HepG2 (cell line): Measurements from ENCODE around the gene HSDL1. TPM values are rescaled to one million over a fixed set of nuclear protein-coding genes. Genes with fewer than 3 reads are reported as not detected.

Experiments
- ATF1 ChIP-seq: IDR thresholded peaks from 2 replicates; pipeline ENCODE4 v1.6.1; 2016; ENCODE audit warnings: mild to moderate bottlenecking, control low read depth
- ELF3 ChIP-seq: IDR thresholded peaks from 2 replicates; pipeline ENCODE4 v1.6.1; 2016; ENCODE audit warnings: missing genetic modification reagents, missing compliant biosample characterization
- FOXJ3 ChIP-seq: sonication (generic); formaldehyde crosslinking; IDR thresholded peaks from 2 replicates; pipeline ENCODE4 v1.4.0; 2020; ENCODE audit warnings: missing genetic modification reagents, mild to moderate bottlenecking, borderline replicate concordance
- GTF3A ChIP-seq: sonication (generic); formaldehyde crosslinking; conservative IDR thresholded peaks from 2 replicates; pipeline ENCODE4 v1.4.0; 2020; ENCODE audit warnings: mild to moderate bottlenecking, missing genetic modification reagents
- IRX3 ChIP-seq: sonication (generic); formaldehyde crosslinking; IDR thresholded peaks from 2 replicates; pipeline ENCODE4 v1.8.1; 2023; ENCODE audit warnings: mild to moderate bottlenecking, low read depth, missing genetic modification reagents, borderline replicate concordance
- KDM1A ChIP-seq: IDR thresholded peaks from 2 replicates; pipeline ENCODE4 v1.6.1; 2016; ENCODE audit warnings: missing compliant biosample characterization
- MZF1 ChIP-seq: sonication (generic); formaldehyde crosslinking; IDR thresholded peaks from 2 replicates; pipeline ENCODE4 v1.8.1; 2023; ENCODE audit warnings: mild to moderate bottlenecking, missing genetic modification reagents, borderline replicate concordance
- NCOA1 ChIP-seq: sonication (generic); formaldehyde crosslinking; IDR thresholded peaks from 2 replicates; pipeline ENCODE4 v1.9.0; 2021; ENCODE audit warnings: missing genetic modification reagents
- PHF20 ChIP-seq: sonication (generic); formaldehyde crosslinking; IDR thresholded peaks from 2 replicates; pipeline ENCODE4 v1.5.0; 2020; ENCODE audit warnings: mild to moderate bottlenecking, missing genetic modification reagents
- PRPF4 ChIP-seq: fragments of 200-400 bp; formaldehyde crosslinking; IDR thresholded peaks from 2 replicates; pipeline ENCODE4 v1.6.1; 2016; ENCODE audit warnings: low read length, low read depth; ENCODE audit not compliant: poor library complexity, severe bottlenecking
- ZBTB1 ChIP-seq: sonication (generic); formaldehyde crosslinking; IDR thresholded peaks from 2 replicates; pipeline ENCODE4 v1.4.0; 2020; ENCODE audit warnings: missing genetic modification reagents, borderline replicate concordance
- ZFAT ChIP-seq: sonication (generic); formaldehyde crosslinking; conservative IDR thresholded peaks from 2 replicates; pipeline ENCODE4 v1.8.1; 2023; ENCODE audit warnings: missing genetic modification reagents, inconsistent platforms
- ZFY ChIP-seq: sonication (generic); formaldehyde crosslinking; IDR thresholded peaks from 2 replicates; pipeline ENCODE4 v1.4.0; 2020; ENCODE audit warnings: missing genetic modification reagents
- ZNF264 ChIP-seq: sonication (generic); formaldehyde crosslinking; IDR thresholded peaks from 2 replicates; pipeline ENCODE4 v1.4.0; 2020; ENCODE audit warnings: missing genetic modification reagents
- ZNF724P ChIP-seq: sonication (generic); formaldehyde crosslinking; IDR thresholded peaks from 2 replicates; pipeline ENCODE4 v1.8.0; 2022; ENCODE audit warnings: missing genetic modification reagents, borderline replicate concordance
- polyA plus RNA-seq, 8 experiments: library from polyadenylated mRNA; depleted of rRNA in 3 of 8; stranded (reverse) in 7 of 8; unstranded in 1 of 8; fragments of >200 nt; fragmentation: Illumina TruSeq in 4 of 8; extraction: Trizol in 4 of 8; gene quantifications; 2 replicates each; pipeline versions ENCODE4 v1.2.1 to v1.2.3, GENCODE V29; 2011 to 2016; ENCODE audit warnings: low read depth in 4 of 8, missing spikeins in 1 of 8, mixed read lengths in 1 of 8; ENCODE audit not compliant: insufficient read depth in 1 of 8
- total RNA-seq, 5 experiments: library from RNA; depleted of rRNA; stranded (reverse); fragments of >200 nt; fragmentation: Illumina TruSeq; extraction: Trizol; gene quantifications; 2 replicates each; pipeline ENCODE4 v1.2.3, GENCODE V29; 2016; ENCODE audit warnings: low read depth in 1 of 5
- TF ChIP-seq, protein P1 (sequence below): sonication (generic); formaldehyde crosslinking; IDR thresholded peaks from 2 replicates; pipeline ENCODE4 v1.5.0; 2020; ENCODE audit warnings: mild to moderate bottlenecking, missing genetic modification reagents
- TF ChIP-seq, protein P2 (sequence below): sonication (generic); formaldehyde crosslinking; conservative IDR thresholded peaks from 2 replicates; pipeline ENCODE4 v1.8.0; 2022; ENCODE audit warnings: mild to moderate bottlenecking, moderate library complexity, missing genetic modification reagents
- TF ChIP-seq, protein P3 (sequence below): sonication (generic); formaldehyde crosslinking; IDR thresholded peaks from 2 replicates; pipeline ENCODE4 v1.9.0; 2022; ENCODE audit warnings: low read depth, missing genetic modification reagents
- TF ChIP-seq, protein P4 (sequence below): sonication (generic); formaldehyde crosslinking; IDR thresholded peaks from 2 replicates; pipeline ENCODE4 v1.5.1; 2020; ENCODE audit warnings: missing genetic modification reagents, mild to moderate bottlenecking, borderline replicate concordance
- TF ChIP-seq, protein P5 (sequence below): sonication (generic); formaldehyde crosslinking; IDR thresholded peaks from 2 replicates; pipeline ENCODE4 v1.4.0; 2020; ENCODE audit warnings: missing genetic modification reagents

The HSDL1 gene
- total and polyA plus RNA-seq, 2 of the 13 experiments (the other 11 are each of a cell fraction or from before 2014, with no cell fraction given): 49.2 to 49.7 TPM

GRCh38 chr16:84186685-84187437 lies 41.9 kb upstream of the HSDL1 start, which contains the start of gene TAF1C (continued):
- TF ChIP-seq, protein P1, sequence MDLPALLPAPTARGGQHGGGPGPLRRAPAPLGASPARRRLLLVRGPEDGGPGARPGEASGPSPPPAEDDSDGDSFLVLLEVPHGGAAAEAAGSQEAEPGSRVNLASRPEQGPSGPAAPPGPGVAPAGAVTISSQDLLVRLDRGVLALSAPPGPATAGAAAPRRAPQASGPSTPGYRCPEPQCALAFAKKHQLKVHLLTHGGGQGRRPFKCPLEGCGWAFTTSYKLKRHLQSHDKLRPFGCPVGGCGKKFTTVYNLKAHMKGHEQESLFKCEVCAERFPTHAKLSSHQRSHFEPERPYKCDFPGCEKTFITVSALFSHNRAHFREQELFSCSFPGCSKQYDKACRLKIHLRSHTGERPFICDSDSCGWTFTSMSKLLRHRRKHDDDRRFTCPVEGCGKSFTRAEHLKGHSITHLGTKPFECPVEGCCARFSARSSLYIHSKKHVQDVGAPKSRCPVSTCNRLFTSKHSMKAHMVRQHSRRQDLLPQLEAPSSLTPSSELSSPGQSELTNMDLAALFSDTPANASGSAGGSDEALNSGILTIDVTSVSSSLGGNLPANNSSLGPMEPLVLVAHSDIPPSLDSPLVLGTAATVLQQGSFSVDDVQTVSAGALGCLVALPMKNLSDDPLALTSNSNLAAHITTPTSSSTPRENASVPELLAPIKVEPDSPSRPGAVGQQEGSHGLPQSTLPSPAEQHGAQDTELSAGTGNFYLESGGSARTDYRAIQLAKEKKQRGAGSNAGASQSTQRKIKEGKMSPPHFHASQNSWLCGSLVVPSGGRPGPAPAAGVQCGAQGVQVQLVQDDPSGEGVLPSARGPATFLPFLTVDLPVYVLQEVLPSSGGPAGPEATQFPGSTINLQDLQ: peak; percentile 80; the same call in 1 of the 2 replicates
- peak; percentile 38; the same call in 1 of the 2 replicates for TF ChIP-seq ZNF264 (CRISPR knock-in tag)
- TF ChIP-seq MZF1 (CRISPR knock-in tag): no peak
- peak; percentile 69; the same call in 1 of the 2 replicates for TF ChIP-seq KDM1A (CRISPR knock-in tag)
- TF ChIP-seq, protein P2, sequence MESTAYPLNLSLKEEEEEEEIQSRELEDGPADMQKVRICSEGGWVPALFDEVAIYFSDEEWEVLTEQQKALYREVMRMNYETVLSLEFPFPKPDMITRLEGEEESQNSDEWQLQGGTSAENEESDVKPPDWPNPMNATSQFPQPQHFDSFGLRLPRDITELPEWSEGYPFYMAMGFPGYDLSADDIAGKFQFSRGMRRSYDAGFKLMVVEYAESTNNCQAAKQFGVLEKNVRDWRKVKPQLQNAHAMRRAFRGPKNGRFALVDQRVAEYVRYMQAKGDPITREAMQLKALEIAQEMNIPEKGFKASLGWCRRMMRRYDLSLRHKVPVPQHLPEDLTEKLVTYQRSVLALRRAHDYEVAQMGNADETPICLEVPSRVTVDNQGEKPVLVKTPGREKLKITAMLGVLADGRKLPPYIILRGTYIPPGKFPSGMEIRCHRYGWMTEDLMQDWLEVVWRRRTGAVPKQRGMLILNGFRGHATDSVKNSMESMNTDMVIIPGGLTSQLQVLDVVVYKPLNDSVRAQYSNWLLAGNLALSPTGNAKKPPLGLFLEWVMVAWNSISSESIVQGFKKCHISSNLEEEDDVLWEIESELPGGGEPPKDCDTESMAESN (CRISPR knock-in tag): peak; percentile 84; the same call in 1 of the 2 replicates
- TF ChIP-seq ZFY: peak; percentile 65
- no peak for TF ChIP-seq ZBTB1 (CRISPR knock-in tag)
- peak; percentile 96 for TF ChIP-seq PHF20 (CRISPR knock-in tag)
- TF ChIP-seq, protein P3, sequence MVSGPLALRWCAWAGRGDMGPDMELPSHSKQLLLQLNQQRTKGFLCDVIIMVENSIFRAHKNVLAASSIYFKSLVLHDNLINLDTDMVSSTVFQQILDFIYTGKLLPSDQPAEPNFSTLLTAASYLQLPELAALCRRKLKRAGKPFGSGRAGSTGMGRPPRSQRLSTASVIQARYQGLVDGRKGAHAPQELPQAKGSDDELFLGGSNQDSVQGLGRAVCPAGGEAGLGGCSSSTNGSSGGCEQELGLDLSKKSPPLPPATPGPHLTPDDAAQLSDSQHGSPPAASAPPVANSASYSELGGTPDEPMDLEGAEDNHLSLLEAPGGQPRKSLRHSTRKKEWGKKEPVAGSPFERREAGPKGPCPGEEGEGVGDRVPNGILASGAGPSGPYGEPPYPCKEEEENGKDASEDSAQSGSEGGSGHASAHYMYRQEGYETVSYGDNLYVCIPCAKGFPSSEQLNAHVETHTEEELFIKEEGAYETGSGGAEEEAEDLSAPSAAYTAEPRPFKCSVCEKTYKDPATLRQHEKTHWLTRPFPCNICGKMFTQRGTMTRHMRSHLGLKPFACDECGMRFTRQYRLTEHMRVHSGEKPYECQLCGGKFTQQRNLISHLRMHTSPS (CRISPR knock-in tag): 0 out of 2 replicates have a peak, but pooled peaks have one; percentile 37
- peak; percentile 66; the same call in 1 of the 2 replicates for TF ChIP-seq FOXJ3 (CRISPR knock-in tag)
- TF ChIP-seq ATF1 (CRISPR knock-in tag): no peak; the same call in 1 of the 2 replicates
- TF ChIP-seq NCOA1 (CRISPR knock-in tag): peak; percentile 89
- 0 out of 2 replicates have a peak, but pooled peaks have one; percentile 59 for TF ChIP-seq ZFAT
- TF ChIP-seq, protein P4, sequence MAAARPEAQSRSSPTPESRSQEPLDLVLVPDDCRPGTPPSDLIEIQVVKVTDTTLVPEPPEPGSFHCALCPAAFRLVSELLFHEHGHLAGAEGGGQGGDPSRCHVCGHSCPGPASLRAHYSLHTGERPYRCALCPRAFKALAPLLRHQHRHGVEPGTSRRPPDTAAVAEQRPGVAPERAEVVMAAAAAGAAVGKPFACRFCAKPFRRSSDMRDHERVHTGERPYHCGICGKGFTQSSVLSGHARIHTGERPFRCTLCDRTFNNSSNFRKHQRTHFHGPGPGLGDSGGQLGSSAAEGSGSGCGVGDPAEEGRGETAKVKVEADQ (CRISPR knock-in tag): peak; percentile 72; the same call in 1 of the 2 replicates
- TF ChIP-seq IRX3 (CRISPR knock-in tag): peak; percentile 76; the same call in 1 of the 2 replicates
- peak; percentile 89 for TF ChIP-seq ELF3 (CRISPR knock-in tag)
- TF ChIP-seq, protein P5, sequence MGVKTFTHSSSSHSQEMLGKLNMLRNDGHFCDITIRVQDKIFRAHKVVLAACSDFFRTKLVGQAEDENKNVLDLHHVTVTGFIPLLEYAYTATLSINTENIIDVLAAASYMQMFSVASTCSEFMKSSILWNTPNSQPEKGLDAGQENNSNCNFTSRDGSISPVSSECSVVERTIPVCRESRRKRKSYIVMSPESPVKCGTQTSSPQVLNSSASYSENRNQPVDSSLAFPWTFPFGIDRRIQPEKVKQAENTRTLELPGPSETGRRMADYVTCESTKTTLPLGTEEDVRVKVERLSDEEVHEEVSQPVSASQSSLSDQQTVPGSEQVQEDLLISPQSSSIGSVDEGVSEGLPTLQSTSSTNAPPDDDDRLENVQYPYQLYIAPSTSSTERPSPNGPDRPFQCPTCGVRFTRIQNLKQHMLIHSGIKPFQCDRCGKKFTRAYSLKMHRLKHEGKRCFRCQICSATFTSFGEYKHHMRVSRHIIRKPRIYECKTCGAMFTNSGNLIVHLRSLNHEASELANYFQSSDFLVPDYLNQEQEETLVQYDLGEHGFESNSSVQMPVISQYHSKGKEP (CRISPR knock-in tag): no peak; the same call in 1 of the 2 replicates
- 0 out of 2 replicates have a peak, but pooled peaks have one; percentile 69 for TF ChIP-seq ZNF724P (CRISPR knock-in tag)
- 0 out of 2 replicates have a peak, but pooled peaks have one; percentile 65 for TF ChIP-seq GTF3A (CRISPR knock-in tag)
- TF ChIP-seq PRPF4: no peak
